Stimulated activated CD4-positive, alpha-beta T cell treated with anti-CD3 and anti-CD28 coated beads, Interleukin-12 subunit alpha, Interleukin-12 subunit beta, amount 100 ng/mL, for 48 hours (primary cell): ENCODE data around the gene MET.

Source experiments
- DNase-seq, 3 donors: peaks; one replicate each; pipeline ENCODE4 v3.0.0-alpha.2; 2020; ENCODE audit warnings: low read depth in 2 of 3, low spot score in 1 of 3

MET gene

GRCh38 chr7:116843378-116843777, 171.4 kb downstream of the MET start:
- no peak for DNase-seq
